Measurements from ENCODE around the gene VWF. TPM values are rescaled to one million over a fixed set of nuclear protein-coding genes. Genes with fewer than 3 reads are reported as not detected.

Gene VWF
- total RNA-seq, 2 donors from 2014 or later = 164 to 251 TPM

- DNase-seq (ENCODE audit: low spot score) (no peak), ATAC-seq (ENCODE audit: insufficient number of reproducible peaks, low FRiP score, low read depth) (no peak)
- Histone ChIP-seq H3K27me3 (replicated peaks; ENCODE audit: insufficient read depth) (no peaks in the 10 kb centered on the region), H3K27ac (no peak overlapping the region), H3K36me3 (no peaks in the 10 kb centered on the region), H3K9me3 (peaks cover 2% of the 10 kb centered on the region), H3K4me1 (ENCODE audit: control insufficient read depth in 1 of 2, low read depth in 2 of 2) (no peaks in the 10 kb centered on the region), H3K4me3 (no peak overlapping the region)
- TF ChIP-seq, protein P1, sequence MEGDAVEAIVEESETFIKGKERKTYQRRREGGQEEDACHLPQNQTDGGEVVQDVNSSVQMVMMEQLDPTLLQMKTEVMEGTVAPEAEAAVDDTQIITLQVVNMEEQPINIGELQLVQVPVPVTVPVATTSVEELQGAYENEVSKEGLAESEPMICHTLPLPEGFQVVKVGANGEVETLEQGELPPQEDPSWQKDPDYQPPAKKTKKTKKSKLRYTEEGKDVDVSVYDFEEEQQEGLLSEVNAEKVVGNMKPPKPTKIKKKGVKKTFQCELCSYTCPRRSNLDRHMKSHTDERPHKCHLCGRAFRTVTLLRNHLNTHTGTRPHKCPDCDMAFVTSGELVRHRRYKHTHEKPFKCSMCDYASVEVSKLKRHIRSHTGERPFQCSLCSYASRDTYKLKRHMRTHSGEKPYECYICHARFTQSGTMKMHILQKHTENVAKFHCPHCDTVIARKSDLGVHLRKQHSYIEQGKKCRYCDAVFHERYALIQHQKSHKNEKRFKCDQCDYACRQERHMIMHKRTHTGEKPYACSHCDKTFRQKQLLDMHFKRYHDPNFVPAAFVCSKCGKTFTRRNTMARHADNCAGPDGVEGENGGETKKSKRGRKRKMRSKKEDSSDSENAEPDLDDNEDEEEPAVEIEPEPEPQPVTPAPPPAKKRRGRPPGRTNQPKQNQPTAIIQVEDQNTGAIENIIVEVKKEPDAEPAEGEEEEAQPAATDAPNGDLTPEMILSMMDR (IDR thresholded peaks at IDR 0.05) = no peak
Observed at GRCh38 chr12:5953835-5954586, 170.5 kb downstream of the VWF start.

DNA sequence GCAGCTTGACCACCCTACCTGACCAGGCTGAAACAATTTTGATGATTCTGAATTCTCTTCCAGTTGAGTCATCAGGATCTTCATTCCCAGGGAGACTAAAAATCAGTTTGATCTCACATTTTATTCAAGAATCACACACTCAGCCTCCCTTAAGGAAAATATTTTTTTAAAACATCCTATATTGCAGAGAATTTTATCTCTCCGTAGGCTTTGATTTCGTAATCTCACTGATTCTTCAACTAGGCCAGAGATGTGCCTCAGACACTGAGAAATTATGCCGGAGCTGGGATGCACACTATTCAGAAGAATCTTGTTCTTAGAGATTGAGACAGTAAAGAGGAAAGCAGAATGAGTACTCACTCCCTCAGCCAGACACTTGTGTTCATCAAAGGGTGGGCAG is 172.4 kb downstream of the VWF start:
- H3K9me3 ChIP-seq = peaks cover under 1% of the 10 kb centered on the region
- no peak overlapping the region for H3K4me3 ChIP-seq
- ATAC-seq (ENCODE audit: insufficient number of reproducible peaks, low FRiP score, low read depth) = no peak
- no peak overlapping the region for H3K27ac ChIP-seq
- TF ChIP-seq, protein P1 (IDR thresholded peaks at IDR 0.05) = no peak
- no peaks in the 10 kb centered on the region for H3K4me1 ChIP-seq (ENCODE audit: control insufficient read depth in 1 of 2, low read depth in 2 of 2)
- DNase-seq (ENCODE audit: low spot score) = no peak
- no peaks in the 10 kb centered on the region for H3K36me3 ChIP-seq
- H3K27me3 ChIP-seq (replicated peaks; ENCODE audit: insufficient read depth) = no peaks in the 10 kb centered on the region

DNA sequence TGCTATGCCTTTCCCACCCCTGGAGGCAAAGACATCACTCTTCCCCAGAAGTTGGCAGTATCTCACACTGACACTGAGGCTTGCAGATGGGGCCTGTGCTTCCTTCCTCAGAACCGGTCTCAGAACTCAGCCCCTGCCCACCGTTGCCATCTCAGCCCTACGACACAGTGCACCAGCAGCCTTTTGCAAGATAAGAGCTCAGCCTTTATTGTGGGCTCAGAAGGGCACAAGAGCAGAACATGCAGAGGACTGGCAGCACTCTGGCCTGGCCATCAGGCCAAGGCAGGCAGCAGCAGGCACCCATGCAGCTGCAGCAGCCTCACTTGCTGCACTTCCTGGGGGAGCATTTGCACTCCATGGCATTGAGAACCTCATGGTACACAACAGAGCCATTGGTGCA is 175.8 kb downstream of the VWF start:
- Histone ChIP-seq H3K4me3 (no peak overlapping the region), H3K9me3 (no peaks in the 10 kb centered on the region), H3K27ac (no peak overlapping the region), H3K4me1 (ENCODE audit: control insufficient read depth in 1 of 2, low read depth in 2 of 2) (peaks cover 5 to 14% of the 10 kb centered on the region in 2 donors), H3K36me3 (no peaks in the 10 kb centered on the region), H3K27me3 (replicated peaks; ENCODE audit: insufficient read depth) (no peaks in the 10 kb centered on the region)
- ATAC-seq (ENCODE audit: insufficient number of reproducible peaks, low FRiP score, low read depth) (no peak), DNase-seq (ENCODE audit: low spot score) (no peak)
- TF ChIP-seq, protein P1 (IDR thresholded peaks at IDR 0.05) = no peak

DNA sequence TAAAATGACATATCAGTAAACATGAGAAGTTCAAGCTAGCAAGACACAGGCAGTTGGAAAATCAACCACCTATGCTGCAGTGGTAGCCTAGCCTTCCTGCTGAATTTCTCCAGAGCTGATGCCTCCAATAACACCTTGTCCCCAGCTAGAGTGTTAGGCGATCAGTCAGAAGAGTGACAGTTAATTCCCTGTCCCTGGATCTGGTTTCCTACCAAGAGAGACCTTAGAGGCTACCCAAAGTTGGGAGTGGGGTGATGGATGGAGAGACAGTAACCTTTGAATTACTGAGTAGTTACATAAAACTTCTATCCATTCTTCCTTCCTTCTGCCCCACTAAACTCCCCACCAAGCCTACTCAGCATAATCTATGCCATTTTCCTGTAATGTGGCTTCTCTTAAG is 177.5 kb downstream of the VWF start:
- no peak for DNase-seq (ENCODE audit: low spot score)
- Histone ChIP-seq H3K4me3 (no peak overlapping the region), H3K9me3 (no peaks in the 10 kb centered on the region), H3K27ac (no peak overlapping the region), H3K36me3 (no peaks in the 10 kb centered on the region), H3K27me3 (replicated peaks; ENCODE audit: insufficient read depth) (no peaks in the 10 kb centered on the region), H3K4me1 (ENCODE audit: control insufficient read depth in 1 of 2, low read depth in 2 of 2) (peaks cover 5 to 14% of the 10 kb centered on the region in 2 donors)
- TF ChIP-seq, protein P1 (IDR thresholded peaks at IDR 0.05) = no peak
- no peak for ATAC-seq (ENCODE audit: insufficient number of reproducible peaks, low FRiP score, low read depth)

DNA sequence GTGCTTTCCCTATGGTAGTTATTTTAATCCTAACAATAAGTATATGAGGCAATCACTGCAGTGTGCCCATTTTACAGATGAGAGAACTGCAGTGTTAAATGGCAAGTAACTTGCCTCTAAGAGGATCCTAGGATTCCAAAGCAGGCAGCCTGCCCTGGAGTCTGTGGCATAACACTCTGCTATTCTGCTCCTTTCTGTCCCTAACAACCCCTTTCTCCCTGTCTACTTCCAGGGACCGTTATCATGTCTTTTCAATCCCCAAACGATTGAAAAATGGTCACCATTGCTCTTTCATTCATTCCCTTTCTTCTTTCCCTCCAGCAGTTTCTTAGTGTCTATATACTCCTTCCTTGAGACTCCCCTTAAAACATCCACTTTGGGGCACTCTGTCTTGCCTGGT is 178.1 kb downstream of the VWF start:
- Histone ChIP-seq H3K4me1 (ENCODE audit: control insufficient read depth in 1 of 2, low read depth in 2 of 2) (peaks cover 5 to 14% of the 10 kb centered on the region in 2 donors), H3K9me3 (no peaks in the 10 kb centered on the region), H3K36me3 (no peaks in the 10 kb centered on the region), H3K27ac (no peak overlapping the region), H3K4me3 (no peak overlapping the region), H3K27me3 (replicated peaks; ENCODE audit: insufficient read depth) (no peaks in the 10 kb centered on the region)
- DNase-seq (ENCODE audit: low spot score) = no peak
- no peak for ATAC-seq (ENCODE audit: insufficient number of reproducible peaks, low FRiP score, low read depth)
- TF ChIP-seq, protein P1 (IDR thresholded peaks at IDR 0.05) = no peak
